ENCODE results near the gene CALN1. TPM values are rescaled to one million over a fixed set of nuclear protein-coding genes. Genes with fewer than 3 reads are reported as not detected.

Gene CALN1
- polyA plus RNA-seq, 1 donor (not counting 4 experiments of a cell fraction or from before 2014, with no cell fraction given): not detected

- H4K20me1 ChIP-seq (ENCODE audit: control insufficient read depth, extremely low read depth, insufficient read depth, low read length): no peaks in the 10 kb centered on the region
- H3K36me3 ChIP-seq (ENCODE audit: control insufficient read depth in 2 of 2, extremely low read depth in 1 of 2, insufficient read depth in 2 of 2, low read length in 2 of 2): no peaks in the 10 kb centered on the region
- TF ChIP-seq EZH2 (IDR thresholded peaks at IDR 0.05; ENCODE audit: low read length) (no peak), CTCF (optimal IDR thresholded peaks at IDR 0.05 in 1 of 3, IDR thresholded peaks at IDR 0.05 in 1 of 3, conservative IDR thresholded peaks at IDR 0.05 in 1 of 3; ENCODE audit: extremely low read depth in 1 of 3, insufficient read depth in 2 of 3, low read length in 3 of 3) (no peak)
- no peak overlapping the region for H3K27ac ChIP-seq (ENCODE audit: control insufficient read depth, insufficient read depth, low read length)
- H3K9ac ChIP-seq (ENCODE audit: control insufficient read depth, extremely low read depth, insufficient read depth, low read length): no peak overlapping the region
- no peak overlapping the region for H2AFZ ChIP-seq (ENCODE audit: control insufficient read depth, low read length)
- no peak overlapping the region for H3K4me2 ChIP-seq (ENCODE audit: control insufficient read depth, extremely low read depth, insufficient read depth, low read depth, low read length)
- no peaks in the 10 kb centered on the region for H3K9me3 ChIP-seq (ENCODE audit: control insufficient read depth, low read depth, low read length)
- H3K4me3 ChIP-seq (ENCODE audit: control insufficient read depth in 2 of 3, extremely low read depth in 1 of 3, insufficient read depth in 2 of 3, low read depth in 1 of 3, low read length in 3 of 3): no peak overlapping the region
- dilution Hi-C loops (cut with MboI; ENCODE audit: extremely low pct_ligation_motif_present, low sequenced_read_pairs): no loop called here
- FAIRE-seq: no peak
- DNase-seq (ENCODE audit: low read depth, low spot score): no peak
- H3K9me1 ChIP-seq (ENCODE audit: control insufficient read depth, extremely low read depth, insufficient read depth, low read length): no peaks in the 10 kb centered on the region
- H3K27me3 ChIP-seq (ENCODE audit: control insufficient read depth, extremely low read depth, insufficient read depth, low read length): no peaks in the 10 kb centered on the region
- no peaks in the 10 kb centered on the region for H3K79me2 ChIP-seq (ENCODE audit: control insufficient read depth, insufficient read depth, low read length)
- no peaks in the 10 kb centered on the region for H3K4me1 ChIP-seq (ENCODE audit: control insufficient read depth, extremely low read depth, insufficient read depth, low read length)
Observed at GRCh38 chr7:72153132-72153512, 259.0 kb downstream of the CALN1 start.

- H3K4me3 ChIP-seq (ENCODE audit: control insufficient read depth in 2 of 3, extremely low read depth in 1 of 3, insufficient read depth in 2 of 3, low read depth in 1 of 3, low read length in 3 of 3): no peak overlapping the region
- FAIRE-seq: no peak
Observed at GRCh38 chr7:72152161-72153131, 259.7 kb downstream of the CALN1 start.

More at GRCh38 chr7:72152161-72153131, 259.7 kb downstream of the CALN1 start:
- no peak for DNase-seq (ENCODE audit: low read depth, low spot score)
- H3K27ac ChIP-seq (ENCODE audit: control insufficient read depth, insufficient read depth, low read length): no peak overlapping the region
- no peak overlapping the region for H3K9ac ChIP-seq (ENCODE audit: control insufficient read depth, extremely low read depth, insufficient read depth, low read length)
- TF ChIP-seq CTCF (optimal IDR thresholded peaks at IDR 0.05 in 1 of 3, IDR thresholded peaks at IDR 0.05 in 1 of 3, conservative IDR thresholded peaks at IDR 0.05 in 1 of 3; ENCODE audit: extremely low read depth in 1 of 3, insufficient read depth in 2 of 3, low read length in 3 of 3) (no peak), EZH2 (IDR thresholded peaks at IDR 0.05; ENCODE audit: low read length) (no peak)
- H3K36me3 ChIP-seq (ENCODE audit: control insufficient read depth in 2 of 2, extremely low read depth in 1 of 2, insufficient read depth in 2 of 2, low read length in 2 of 2): no peaks in the 10 kb centered on the region
- H3K27me3 ChIP-seq (ENCODE audit: control insufficient read depth, extremely low read depth, insufficient read depth, low read length): no peaks in the 10 kb centered on the region
- H3K4me2 ChIP-seq (ENCODE audit: control insufficient read depth, extremely low read depth, insufficient read depth, low read depth, low read length): no peak overlapping the region
- H4K20me1 ChIP-seq (ENCODE audit: control insufficient read depth, extremely low read depth, insufficient read depth, low read length): no peaks in the 10 kb centered on the region
- H3K9me1 ChIP-seq (ENCODE audit: control insufficient read depth, extremely low read depth, insufficient read depth, low read length): no peaks in the 10 kb centered on the region
- no peaks in the 10 kb centered on the region for H3K79me2 ChIP-seq (ENCODE audit: control insufficient read depth, insufficient read depth, low read length)
- no peaks in the 10 kb centered on the region for H3K9me3 ChIP-seq (ENCODE audit: control insufficient read depth, low read depth, low read length)
- no peak overlapping the region for H2AFZ ChIP-seq (ENCODE audit: control insufficient read depth, low read length)
- dilution Hi-C loops (cut with MboI; ENCODE audit: extremely low pct_ligation_motif_present, low sequenced_read_pairs): no loop called here
- H3K4me1 ChIP-seq (ENCODE audit: control insufficient read depth, extremely low read depth, insufficient read depth, low read length): no peaks in the 10 kb centered on the region
